Tibial artery (tissue), 4 donors: ENCODE measurements around the gene SIPA1L3.

Experiments used
- DNase-seq, 2 donors: peaks; one replicate each; pipeline ENCODE4 v3.0.0-alpha.2; 2019
- H3K27ac ChIP-seq, 2 donors: fragments of 200-600 bp; sonication (generic) in 1 of 2; 1 replicate in 1 of 2; 2 replicates in 1 of 2; pipeline ENCODE4 v1.5.1; 2018 to 2019; ENCODE audit warnings: mild to moderate bottlenecking in 1 of 2
- H3K27me3 ChIP-seq, 2 donors: fragments of 200-600 bp; sonication (generic) in 1 of 2; one replicate each; pipeline versions ENCODE4 v1.5.1 to v1.6.0; 2016 to 2019
- H3K36me3 ChIP-seq, 3 donors: fragments of 200-600 bp; sonication (generic) in 2 of 3; one replicate each; pipeline ENCODE4 v1.5.1; 2016 to 2019; ENCODE audit warnings: mild to moderate bottlenecking in 2 of 3
- H3K4me1 ChIP-seq, 4 donors: fragments of 200-600 bp; sonication (generic) in 2 of 4; 1 replicate in 3 of 4; 2 replicates in 1 of 4; pipeline ENCODE4 v1.5.1; 2016 to 2019
- H3K4me3 ChIP-seq, 2 donors: fragments of 200-600 bp; sonication (generic) in 1 of 2; 1 replicate in 1 of 2; 2 replicates in 1 of 2; pipeline ENCODE4 v1.5.1; 2018 to 2019; ENCODE audit warnings: mild to moderate bottlenecking in 2 of 2
- H3K9me3 ChIP-seq, 3 donors: fragments of 200-600 bp; sonication (generic) in 1 of 3; one replicate each; pipeline ENCODE4 v1.5.1; 2016 to 2019
- intact Hi-C: fragments of 100-400 bp; cut with DNase I; formaldehyde crosslinking; loops from one replicate; pipeline ENCODE4 v1.15.0; 2023; ENCODE audit warnings: low total_unique reads
- TF ChIP-seq, protein P1 (sequence below), 2 experiments: fragments of 200-600 bp in 1 of 2; fragments of 450-650 bp in 1 of 2; IDR thresholded peaks; one replicate each; pipeline ENCODE4 v1.5.1; 2017 to 2019; ENCODE audit warnings: antibody characterized with exemption in 2 of 2, mild to moderate bottlenecking in 1 of 2, moderate library complexity in 1 of 2

SIPA1L3 gene

DNA sequence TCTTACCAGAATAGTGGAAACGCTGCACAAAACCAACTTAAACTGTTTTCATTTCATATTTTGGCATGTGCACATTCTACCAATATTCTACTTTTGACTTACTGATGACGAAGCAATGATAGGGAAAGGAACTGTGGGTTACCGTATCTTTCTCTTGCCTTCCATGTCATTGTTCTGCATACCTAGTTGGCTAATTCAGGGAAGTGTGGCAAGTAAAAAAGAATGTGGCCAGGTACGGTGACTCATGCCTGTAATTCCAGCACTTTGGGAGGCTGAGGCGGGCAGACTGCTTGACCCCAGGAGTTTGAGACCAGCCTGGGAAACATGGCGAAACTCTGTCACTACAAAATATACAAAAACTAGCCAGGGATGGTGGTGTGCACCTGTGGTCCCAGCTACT, 108.2 kb downstream of the SIPA1L3 start:
- Histone ChIP-seq H3K27ac (no peak overlapping the region), H3K27me3 (no peaks in the 10 kb centered on the region), H3K9me3 (no peaks in the 10 kb centered on the region), H3K4me1 (no peaks in the 10 kb centered on the region), H3K4me3 (no peak overlapping the region), H3K36me3 (no peaks in the 10 kb centered on the region)
- TF ChIP-seq, protein P1, sequence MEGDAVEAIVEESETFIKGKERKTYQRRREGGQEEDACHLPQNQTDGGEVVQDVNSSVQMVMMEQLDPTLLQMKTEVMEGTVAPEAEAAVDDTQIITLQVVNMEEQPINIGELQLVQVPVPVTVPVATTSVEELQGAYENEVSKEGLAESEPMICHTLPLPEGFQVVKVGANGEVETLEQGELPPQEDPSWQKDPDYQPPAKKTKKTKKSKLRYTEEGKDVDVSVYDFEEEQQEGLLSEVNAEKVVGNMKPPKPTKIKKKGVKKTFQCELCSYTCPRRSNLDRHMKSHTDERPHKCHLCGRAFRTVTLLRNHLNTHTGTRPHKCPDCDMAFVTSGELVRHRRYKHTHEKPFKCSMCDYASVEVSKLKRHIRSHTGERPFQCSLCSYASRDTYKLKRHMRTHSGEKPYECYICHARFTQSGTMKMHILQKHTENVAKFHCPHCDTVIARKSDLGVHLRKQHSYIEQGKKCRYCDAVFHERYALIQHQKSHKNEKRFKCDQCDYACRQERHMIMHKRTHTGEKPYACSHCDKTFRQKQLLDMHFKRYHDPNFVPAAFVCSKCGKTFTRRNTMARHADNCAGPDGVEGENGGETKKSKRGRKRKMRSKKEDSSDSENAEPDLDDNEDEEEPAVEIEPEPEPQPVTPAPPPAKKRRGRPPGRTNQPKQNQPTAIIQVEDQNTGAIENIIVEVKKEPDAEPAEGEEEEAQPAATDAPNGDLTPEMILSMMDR (IDR thresholded peaks at IDR 0.05) = no peak
- DNase-seq = no peak
- intact Hi-C loops = no loop called here

DNA sequence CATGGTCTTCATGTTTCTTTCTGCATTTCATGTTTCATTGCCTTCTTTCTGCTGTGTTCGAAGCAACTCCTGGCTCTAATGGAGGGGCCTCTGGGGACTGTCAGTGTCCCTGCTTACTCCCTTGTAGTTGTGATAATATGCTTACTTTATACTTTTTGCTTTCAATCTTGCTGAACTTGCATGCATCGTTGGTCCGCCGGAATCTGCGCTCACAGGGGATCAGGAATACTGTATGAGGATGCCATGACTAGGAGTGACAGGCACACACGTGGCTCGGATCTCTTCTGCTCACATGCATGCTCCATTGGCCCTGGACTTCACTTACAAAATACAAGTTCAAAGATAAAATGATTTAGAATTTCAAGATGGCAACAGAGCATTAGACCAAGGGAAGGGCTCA, 108.8 kb downstream of the SIPA1L3 start:
- TF ChIP-seq, protein P1 (IDR thresholded peaks at IDR 0.05) = no peak
- Histone ChIP-seq H3K27ac (no peak overlapping the region), H3K4me3 (no peak overlapping the region), H3K9me3 (no peaks in the 10 kb centered on the region), H3K4me1 (no peaks in the 10 kb centered on the region), H3K36me3 (no peaks in the 10 kb centered on the region), H3K27me3 (no peaks in the 10 kb centered on the region)
- DNase-seq = no peak
- intact Hi-C loops = no loop called here

DNA sequence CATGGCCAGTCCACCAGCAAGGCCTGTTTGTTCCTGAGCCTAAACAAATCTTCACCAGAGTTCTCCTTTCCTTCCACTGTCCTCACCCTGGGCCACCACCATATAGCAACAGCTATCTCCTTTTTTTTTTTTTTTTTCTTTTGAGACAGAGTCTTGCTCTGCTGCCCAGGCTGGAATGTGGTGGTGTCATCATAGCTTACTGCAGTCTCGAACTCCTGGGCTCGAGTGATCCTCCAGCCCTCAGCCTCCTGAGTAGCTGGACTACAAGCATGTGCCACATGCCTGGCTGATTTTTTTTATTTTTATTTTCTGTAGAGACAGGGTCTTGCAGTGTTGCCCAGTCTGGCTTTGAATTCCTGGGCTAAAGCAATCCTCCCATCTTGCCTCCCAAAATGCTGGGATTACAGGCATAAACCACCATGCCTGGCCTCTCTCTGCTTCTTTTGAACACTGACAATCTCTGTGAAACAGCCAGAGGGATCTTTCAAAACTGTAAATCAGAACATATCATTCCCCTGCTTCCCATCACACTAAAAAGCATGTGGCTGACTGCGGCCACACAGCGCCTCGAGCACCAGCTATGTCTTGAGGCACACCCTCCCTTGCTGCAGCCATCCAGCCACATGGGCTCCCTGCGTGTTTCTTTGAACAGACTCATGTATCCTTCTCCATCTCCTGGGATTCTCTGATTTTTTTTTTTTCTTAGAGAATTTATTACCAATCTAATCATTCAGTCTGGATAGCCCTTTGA, 110.6 kb downstream of the SIPA1L3 start:
- Histone ChIP-seq H3K27ac (no peak overlapping the region), H3K27me3 (no peaks in the 10 kb centered on the region), H3K4me3 (no peak overlapping the region), H3K36me3 (no peaks in the 10 kb centered on the region), H3K9me3 (no peaks in the 10 kb centered on the region), H3K4me1 (no peaks in the 10 kb centered on the region)
- no peak for DNase-seq
- TF ChIP-seq, protein P1 (IDR thresholded peaks at IDR 0.05) = no peak
- intact Hi-C loops = no loop called here

DNA sequence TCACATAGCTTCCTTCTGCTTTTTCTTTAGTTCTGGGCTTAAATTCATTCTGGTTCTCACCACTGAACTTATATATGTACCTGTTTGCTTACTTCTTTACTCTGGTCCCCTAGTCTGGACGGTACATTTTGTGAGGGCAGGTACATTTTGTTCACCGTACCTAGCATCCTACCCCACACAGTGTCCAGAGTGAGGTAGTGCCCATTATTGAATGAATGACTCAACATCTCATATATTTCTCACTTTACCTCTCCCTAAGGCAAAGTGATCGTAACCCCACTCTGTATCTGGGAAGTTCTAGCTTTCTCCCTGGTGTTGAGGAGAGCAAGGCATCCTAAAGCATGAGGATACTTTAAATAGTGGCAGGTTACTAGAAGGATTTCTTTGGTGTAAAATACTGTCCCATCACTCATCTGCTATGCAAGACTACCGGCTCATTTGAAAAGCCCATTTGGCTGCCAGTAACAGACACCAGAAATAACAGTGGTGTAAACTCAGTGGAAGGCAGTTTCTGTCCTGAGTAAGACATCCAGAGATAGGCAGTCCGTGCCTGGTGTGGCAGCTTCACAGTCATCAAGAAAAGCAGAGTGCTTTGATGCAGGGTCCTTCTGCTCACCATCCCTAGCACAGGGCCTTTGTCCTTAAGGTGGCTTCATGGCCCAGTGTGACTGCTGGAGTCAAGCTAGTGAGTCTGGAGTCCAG, 111.8 kb downstream of the SIPA1L3 start:
- TF ChIP-seq, protein P1 (IDR thresholded peaks at IDR 0.05) = no peak
- Histone ChIP-seq H3K4me3 (no peak overlapping the region), H3K9me3 (no peaks in the 10 kb centered on the region), H3K36me3 (no peaks in the 10 kb centered on the region), H3K27ac (no peak overlapping the region), H3K4me1 (peaks cover 0 to 4% (median 0%) of the 10 kb centered on the region in 4 donors), H3K27me3 (no peaks in the 10 kb centered on the region)
- intact Hi-C loops = no loop called here
- no peak for DNase-seq

DNA sequence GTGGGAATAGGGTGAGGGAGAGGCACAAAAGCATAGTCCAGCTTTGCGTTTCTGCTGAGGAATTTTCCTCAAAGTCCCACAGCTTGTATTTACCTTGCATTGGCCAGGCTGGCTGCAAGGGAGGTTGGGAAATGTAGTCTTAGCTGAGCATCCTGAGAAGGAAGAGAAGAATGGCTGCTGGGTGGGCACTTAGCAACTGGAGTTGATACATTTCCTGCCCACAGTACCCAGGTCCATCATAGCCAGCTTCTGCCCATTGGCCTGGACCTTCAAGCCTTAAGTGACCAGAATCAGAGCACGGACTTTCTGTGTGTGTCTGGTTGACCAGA, 112.4 kb downstream of the SIPA1L3 start:
- TF ChIP-seq, protein P1 (IDR thresholded peaks at IDR 0.05) = no peak
- intact Hi-C loops = no loop called here
- H3K4me3 ChIP-seq = no peak overlapping the region
- no peaks in the 10 kb centered on the region for H3K9me3 ChIP-seq
- H3K36me3 ChIP-seq = no peaks in the 10 kb centered on the region
- no peak overlapping the region for H3K27ac ChIP-seq
- DNase-seq = no peak
- peaks cover 0 to 4% (median 0%) of the 10 kb centered on the region in 4 donors for H3K4me1 ChIP-seq
- no peaks in the 10 kb centered on the region for H3K27me3 ChIP-seq
